GM12891 (cell line): ENCODE data around the gene APOL4.

Experiments used
- DNase-seq: peaks from one replicate; pipeline ENCODE4 v3.0.0; 2011; ENCODE audit warnings: low spot score; ENCODE audit not compliant: insufficient read length
- FAIRE-seq: peaks from 2 replicates; lab custom pipeline; 2011; peaks lifted over from hg19 to GRCh38; lab: Jason Lieb, UNC
- PAX5 ChIP-seq: IDR thresholded peaks from 2 replicates; pipeline ENCODE4 v1.6.1; 2011; ENCODE audit warnings: low read length, moderate library complexity, mild to moderate bottlenecking; ENCODE audit not compliant: insufficient read depth, severe bottlenecking
- POLR2A ChIP-seq: IDR thresholded peaks from 2 replicates; pipeline ENCODE4 v1.6.1; 2011; ENCODE audit warnings: low read depth, low read length, control low read depth
- POLR2AphosphoS5 ChIP-seq: IDR thresholded peaks from 2 replicates; pipeline ENCODE4 v1.6.1; 2011; ENCODE audit warnings: low read depth, low read length, control low read depth
- POU2F2 ChIP-seq: IDR thresholded peaks from 2 replicates; pipeline ENCODE4 v1.6.1; 2011; ENCODE audit warnings: low read depth, mild to moderate bottlenecking, control low read depth, low read length, moderate library complexity
- SPI1 ChIP-seq: IDR thresholded peaks from 2 replicates; pipeline ENCODE4 v1.6.1; 2011; ENCODE audit warnings: low read depth, low read length, control low read depth
- TAF1 ChIP-seq: IDR thresholded peaks from 2 replicates; pipeline ENCODE4 v1.6.1; 2011; ENCODE audit warnings: low read depth, low read length, control low read depth

Gene APOL4

DNA sequence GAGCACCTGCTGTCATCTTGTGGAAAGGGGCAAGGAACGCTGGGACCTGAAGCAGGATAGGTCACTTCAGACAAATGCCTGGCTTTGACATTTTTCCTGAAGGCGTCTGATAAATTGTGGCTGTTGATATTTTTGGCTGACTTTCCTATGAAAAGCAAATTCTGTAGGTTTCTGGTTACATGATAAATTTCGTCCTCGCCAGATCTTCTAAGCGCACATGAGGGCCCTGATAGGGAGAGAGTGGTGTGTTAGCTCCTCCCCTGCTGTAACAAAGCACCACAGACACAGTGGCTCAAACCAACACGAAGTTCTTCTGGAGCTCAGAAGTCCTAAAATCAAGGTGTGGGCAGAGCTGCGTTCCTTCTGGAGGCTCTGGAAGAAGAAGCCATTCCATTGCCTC, 19.6 kb downstream of the APOL4 start:
- DNase-seq (no peak), FAIRE-seq (no peak)
- no peak for TF ChIP-seq PAX5
- TF ChIP-seq POU2F2, result no peak
- TF ChIP-seq TAF1, result no peak
- no peak for TF ChIP-seq POLR2AphosphoS5
- TF ChIP-seq SPI1, result no peak
- TF ChIP-seq POLR2A, result no peak

- DNase-seq, result no peak
- no peak for TF ChIP-seq PAX5
- TF ChIP-seq POLR2AphosphoS5, result no peak
- no peak for TF ChIP-seq POU2F2
- no peak for TF ChIP-seq POLR2A
- TF ChIP-seq TAF1, result no peak
- no peak for TF ChIP-seq SPI1
- no peak for FAIRE-seq
Observed at GRCh38 chr22:36180928-36181327, 20.7 kb downstream of the APOL4 start.

- DNase-seq (peak; percentile 71), FAIRE-seq (peak; percentile 92)
- TF ChIP-seq POLR2A, result no peak
Observed at GRCh38 chr22:36180038-36180880, 21.4 kb downstream of the APOL4 start.

DNA sequence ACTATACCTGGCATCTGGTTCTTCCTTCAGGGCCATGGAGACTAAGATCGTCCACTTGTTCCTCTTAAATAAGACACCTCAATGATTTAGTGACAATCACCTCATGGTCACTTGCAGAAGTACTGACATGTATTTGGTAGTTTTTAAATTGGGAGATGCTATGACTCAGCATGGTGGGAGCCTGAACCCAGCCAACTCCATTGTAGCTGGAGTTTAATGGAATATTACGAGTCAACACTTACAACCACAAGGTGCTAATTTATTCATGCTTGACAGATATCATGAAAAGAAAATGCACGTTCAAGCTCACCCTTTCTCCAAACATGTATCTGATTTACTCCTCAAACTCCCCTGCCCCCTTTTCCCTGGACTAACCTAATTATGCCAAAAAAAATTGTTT, 24.4 kb downstream of the APOL4 start:
- TF ChIP-seq SPI1, result no peak
- TF ChIP-seq PAX5, result no peak
- TF ChIP-seq TAF1, result no peak
- TF ChIP-seq POLR2A, result no peak
- no peak for TF ChIP-seq POLR2AphosphoS5
- no peak for TF ChIP-seq POU2F2
- FAIRE-seq (no peak), DNase-seq (no peak)

GRCh38 chr22:36175892-36176291, 25.7 kb downstream of the APOL4 start:
- TF ChIP-seq SPI1, result no peak
- no peak for TF ChIP-seq POLR2A
- no peak for TF ChIP-seq PAX5
- no peak for TF ChIP-seq POU2F2
- TF ChIP-seq POLR2AphosphoS5, result no peak
- no peak for TF ChIP-seq TAF1
- DNase-seq (no peak), FAIRE-seq (no peak)

DNA sequence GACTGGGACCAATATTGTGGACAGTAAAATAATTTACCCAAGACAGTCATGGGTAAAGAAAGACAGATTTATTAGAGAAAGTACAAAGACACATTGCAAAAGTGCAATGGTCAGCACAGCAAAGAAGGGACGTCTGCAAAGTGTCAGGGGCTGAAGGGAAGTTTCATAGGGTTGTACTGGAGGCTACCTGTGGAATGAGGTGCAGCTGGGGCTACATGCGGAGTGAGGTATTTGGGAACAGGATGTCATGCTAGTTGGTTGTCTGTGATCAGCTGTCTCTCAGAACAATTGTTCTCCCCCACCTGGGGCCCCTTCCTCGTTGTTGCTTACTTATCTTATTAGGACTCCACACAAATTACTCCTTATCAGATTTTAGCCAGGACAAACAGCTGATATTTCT, 29.7 kb downstream of the APOL4 start:
- TF ChIP-seq PAX5 (no peak), TAF1 (no peak), POLR2A (no peak), POLR2AphosphoS5 (no peak), POU2F2 (no peak), SPI1 (no peak)
- DNase-seq, result no peak
- peak; percentile 9 for FAIRE-seq

DNA sequence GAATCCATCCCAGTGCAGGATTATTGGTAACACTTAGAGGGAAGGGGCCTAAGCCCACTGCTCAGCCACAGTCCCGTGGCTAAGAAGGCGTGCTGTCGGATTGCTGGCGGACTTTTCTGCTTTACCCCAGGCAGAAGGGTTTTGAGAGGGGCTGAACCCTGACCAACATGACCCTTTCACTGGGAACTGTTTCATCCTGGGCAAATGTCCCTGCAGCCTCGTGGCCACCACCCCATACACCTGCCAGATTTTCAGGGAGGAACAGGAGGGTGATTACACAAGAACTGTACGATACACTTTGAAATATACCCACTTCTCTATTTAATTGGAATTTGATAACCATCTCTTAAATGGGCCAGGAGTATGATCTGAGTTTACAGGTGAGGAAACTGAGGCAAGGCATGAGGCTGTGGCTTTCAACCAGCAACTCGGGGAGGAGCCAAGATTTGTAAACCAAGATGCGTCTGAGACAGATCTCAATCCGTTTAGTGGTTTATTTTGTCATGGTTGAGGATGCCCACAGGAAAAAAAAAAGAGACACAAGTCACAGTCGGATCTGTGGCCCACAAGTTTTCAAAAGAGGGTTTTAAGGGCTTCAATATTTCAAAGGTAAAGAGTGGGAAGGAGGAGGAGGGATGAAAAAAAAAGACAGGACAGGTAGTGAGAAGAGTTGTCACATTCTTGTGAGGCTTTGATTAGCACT, 34.9 kb downstream of the APOL4 start:
- DNase-seq (no peak), FAIRE-seq (peak; percentile 72)
- no peak for TF ChIP-seq POU2F2
- no peak for TF ChIP-seq PAX5

DNA sequence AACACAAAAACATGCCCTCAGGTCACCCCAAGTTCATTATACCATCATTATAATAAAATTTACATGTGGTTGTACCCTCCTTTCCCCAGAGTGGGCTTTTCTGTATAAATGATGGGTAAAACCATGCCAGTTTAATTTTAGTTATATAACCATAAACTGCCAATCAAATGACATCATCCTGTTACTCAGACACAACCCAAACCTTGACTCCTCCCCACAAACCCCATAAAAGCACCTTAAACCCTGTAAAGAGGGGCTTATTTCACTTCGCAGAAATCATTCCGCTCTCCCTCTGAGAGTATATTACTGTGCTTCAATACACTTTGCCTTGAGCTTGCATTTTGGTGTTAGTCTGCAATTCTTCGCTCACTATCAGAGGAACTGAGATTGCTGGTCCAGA, 35.5 kb downstream of the APOL4 start:
- TF ChIP-seq TAF1, result no peak
- no peak for TF ChIP-seq PAX5
- TF ChIP-seq POLR2A, result no peak
- TF ChIP-seq SPI1, result no peak
- no peak for TF ChIP-seq POLR2AphosphoS5
- no peak for TF ChIP-seq POU2F2
- DNase-seq (no peak), FAIRE-seq (no peak)

- TF ChIP-seq SPI1, result no peak
- TF ChIP-seq POLR2AphosphoS5, result no peak
- TF ChIP-seq POLR2A, result no peak
- TF ChIP-seq PAX5, result no peak
- TF ChIP-seq TAF1, result no peak
- TF ChIP-seq POU2F2, result no peak
- FAIRE-seq (no peak), DNase-seq (no peak)
Observed at GRCh38 chr22:36165141-36165540, 36.5 kb downstream of the APOL4 start.

DNA sequence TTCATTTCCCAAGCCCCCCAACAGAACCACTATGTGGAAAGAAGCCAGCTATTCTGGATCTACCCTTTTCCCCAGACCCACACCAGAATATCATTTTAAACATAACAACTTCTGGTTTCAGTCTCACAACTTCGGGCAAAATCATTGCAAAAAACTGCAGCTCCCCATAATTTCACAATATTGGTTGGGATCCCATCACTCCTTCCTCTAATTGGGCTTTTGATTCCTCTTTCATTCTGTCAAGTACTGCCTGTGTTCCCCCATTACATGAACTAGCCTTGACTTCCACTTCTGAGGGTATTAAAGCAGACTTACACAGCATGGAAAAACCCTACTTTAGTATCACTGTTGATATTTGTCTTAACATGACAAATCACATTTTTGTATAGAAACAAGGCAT, 37.0 kb downstream of the APOL4 start:
- TF ChIP-seq POLR2AphosphoS5 (no peak), POU2F2 (no peak), PAX5 (no peak), POLR2A (no peak), TAF1 (no peak), SPI1 (no peak)
- FAIRE-seq, result no peak
- no peak for DNase-seq
